Right lobe of liver (tissue), 4 donors: Measurements from ENCODE around the gene GTF2I.
"Not testable (repeated sequence)": the region's sequence is repeated elsewhere in the genome, so short reads cannot be mapped to it uniquely, and the experiment has no call there.

Experiments
- POLR2A ChIP-seq: fragments of 450-650 bp; IDR thresholded peaks from one replicate; pipeline ENCODE4 v1.6.1; 2017; ENCODE audit warnings: antibody characterized with exemption, mild to moderate bottlenecking
- TF ChIP-seq, protein P1 (sequence below), 4 donors: fragments of 200-600 bp in 3 of 4; fragments of 450-650 bp in 1 of 4; IDR thresholded peaks; one replicate each; pipeline versions ENCODE4 v1.5.1 to v1.8.0; 2016 to 2022; ENCODE audit warnings: antibody characterized with exemption in 4 of 4, mild to moderate bottlenecking in 2 of 4
- donor health status: DM: no; HTN: no; CAD: no.
- donor health status: DM: no; HTN: no; CAD: no.
- donor health status: DM: no; HTN: yes; CAD: no.

DNA sequence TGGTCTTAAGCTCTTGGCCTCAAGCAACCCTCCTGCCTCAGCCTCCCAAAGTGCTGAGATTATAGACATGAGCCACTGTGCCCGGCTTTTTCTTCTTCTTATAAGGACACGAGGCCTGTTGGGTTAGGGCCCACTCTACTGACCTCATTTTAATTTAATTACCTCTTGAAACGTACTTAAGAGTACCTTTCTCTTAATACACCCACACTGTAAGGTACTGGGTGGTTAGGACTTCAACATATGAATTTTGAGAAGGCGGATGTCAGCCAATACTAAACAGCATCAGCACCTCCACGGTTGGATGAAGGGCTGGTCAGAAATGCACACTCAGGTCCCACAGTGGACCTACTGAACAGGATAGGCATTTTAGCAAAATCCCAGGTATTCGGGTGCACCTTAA is 124.2 kb downstream of the GTF2I start:
- TF ChIP-seq, protein P1, sequence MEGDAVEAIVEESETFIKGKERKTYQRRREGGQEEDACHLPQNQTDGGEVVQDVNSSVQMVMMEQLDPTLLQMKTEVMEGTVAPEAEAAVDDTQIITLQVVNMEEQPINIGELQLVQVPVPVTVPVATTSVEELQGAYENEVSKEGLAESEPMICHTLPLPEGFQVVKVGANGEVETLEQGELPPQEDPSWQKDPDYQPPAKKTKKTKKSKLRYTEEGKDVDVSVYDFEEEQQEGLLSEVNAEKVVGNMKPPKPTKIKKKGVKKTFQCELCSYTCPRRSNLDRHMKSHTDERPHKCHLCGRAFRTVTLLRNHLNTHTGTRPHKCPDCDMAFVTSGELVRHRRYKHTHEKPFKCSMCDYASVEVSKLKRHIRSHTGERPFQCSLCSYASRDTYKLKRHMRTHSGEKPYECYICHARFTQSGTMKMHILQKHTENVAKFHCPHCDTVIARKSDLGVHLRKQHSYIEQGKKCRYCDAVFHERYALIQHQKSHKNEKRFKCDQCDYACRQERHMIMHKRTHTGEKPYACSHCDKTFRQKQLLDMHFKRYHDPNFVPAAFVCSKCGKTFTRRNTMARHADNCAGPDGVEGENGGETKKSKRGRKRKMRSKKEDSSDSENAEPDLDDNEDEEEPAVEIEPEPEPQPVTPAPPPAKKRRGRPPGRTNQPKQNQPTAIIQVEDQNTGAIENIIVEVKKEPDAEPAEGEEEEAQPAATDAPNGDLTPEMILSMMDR (IDR thresholded peaks at IDR 0.05), result not testable (repeated sequence)
- not testable (repeated sequence) for TF ChIP-seq POLR2A
